Subcutaneous adipose tissue (tissue), 4 donors: ENCODE measurements around the gene TMEM175. TPM values are rescaled to one million over a fixed set of nuclear protein-coding genes. Genes with fewer than 3 reads are reported as not detected.

Experiments
- total RNA-seq, 4 donors: library from RNA; depleted of rRNA; stranded (reverse); fragments of >200 nt; gene quantifications; one replicate each; pipeline ENCODE4 v1.1.0, GENCODE V29; 2016
- TF ChIP-seq, protein P1 (sequence below): fragments of 450-650 bp; IDR thresholded peaks from one replicate; pipeline ENCODE4 v1.5.1; 2016; ENCODE audit warnings: low read depth, mild to moderate bottlenecking, control low read depth, antibody characterized with exemption, moderate library complexity

TMEM175 gene, protein sequence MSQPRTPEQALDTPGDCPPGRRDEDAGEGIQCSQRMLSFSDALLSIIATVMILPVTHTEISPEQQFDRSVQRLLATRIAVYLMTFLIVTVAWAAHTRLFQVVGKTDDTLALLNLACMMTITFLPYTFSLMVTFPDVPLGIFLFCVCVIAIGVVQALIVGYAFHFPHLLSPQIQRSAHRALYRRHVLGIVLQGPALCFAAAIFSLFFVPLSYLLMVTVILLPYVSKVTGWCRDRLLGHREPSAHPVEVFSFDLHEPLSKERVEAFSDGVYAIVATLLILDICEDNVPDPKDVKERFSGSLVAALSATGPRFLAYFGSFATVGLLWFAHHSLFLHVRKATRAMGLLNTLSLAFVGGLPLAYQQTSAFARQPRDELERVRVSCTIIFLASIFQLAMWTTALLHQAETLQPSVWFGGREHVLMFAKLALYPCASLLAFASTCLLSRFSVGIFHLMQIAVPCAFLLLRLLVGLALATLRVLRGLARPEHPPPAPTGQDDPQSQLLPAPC
- 10 to 100 TPM; 18.5 to 38.1 (median 21.4) TPM for total RNA-seq

GRCh38 chr4:931960-932712, at the start of gene TMEM175, which contains the start of gene GAK:
TMEM175 (plus strand) TSS chr4:932460; CDS start chr4:947740, 15,280 bp downstream.
GAK (minus strand) TSS chr4:932316; CDS start chr4:932187, 129 bp downstream.
- TF ChIP-seq, protein P1, sequence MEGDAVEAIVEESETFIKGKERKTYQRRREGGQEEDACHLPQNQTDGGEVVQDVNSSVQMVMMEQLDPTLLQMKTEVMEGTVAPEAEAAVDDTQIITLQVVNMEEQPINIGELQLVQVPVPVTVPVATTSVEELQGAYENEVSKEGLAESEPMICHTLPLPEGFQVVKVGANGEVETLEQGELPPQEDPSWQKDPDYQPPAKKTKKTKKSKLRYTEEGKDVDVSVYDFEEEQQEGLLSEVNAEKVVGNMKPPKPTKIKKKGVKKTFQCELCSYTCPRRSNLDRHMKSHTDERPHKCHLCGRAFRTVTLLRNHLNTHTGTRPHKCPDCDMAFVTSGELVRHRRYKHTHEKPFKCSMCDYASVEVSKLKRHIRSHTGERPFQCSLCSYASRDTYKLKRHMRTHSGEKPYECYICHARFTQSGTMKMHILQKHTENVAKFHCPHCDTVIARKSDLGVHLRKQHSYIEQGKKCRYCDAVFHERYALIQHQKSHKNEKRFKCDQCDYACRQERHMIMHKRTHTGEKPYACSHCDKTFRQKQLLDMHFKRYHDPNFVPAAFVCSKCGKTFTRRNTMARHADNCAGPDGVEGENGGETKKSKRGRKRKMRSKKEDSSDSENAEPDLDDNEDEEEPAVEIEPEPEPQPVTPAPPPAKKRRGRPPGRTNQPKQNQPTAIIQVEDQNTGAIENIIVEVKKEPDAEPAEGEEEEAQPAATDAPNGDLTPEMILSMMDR, result no peak

DNA sequence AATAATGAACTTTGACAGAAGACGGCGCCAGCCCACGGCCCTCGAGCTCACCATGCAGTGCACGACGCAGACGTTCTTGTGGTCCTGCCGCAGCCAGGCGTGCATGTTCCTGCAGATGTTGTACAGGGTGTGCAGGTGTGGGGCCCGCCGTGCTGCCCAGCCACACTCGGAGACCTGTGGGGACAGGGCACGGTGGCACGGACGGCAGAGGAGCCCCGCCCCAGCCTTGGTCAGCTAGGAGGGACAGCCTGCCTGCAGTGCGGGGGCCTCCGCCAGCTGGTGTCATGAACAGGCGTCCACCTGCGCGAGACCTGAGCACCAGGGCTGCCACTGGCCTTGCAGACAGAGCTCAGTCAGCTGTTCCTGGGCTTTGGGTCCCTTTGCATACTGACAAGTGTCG, 49.6 kb upstream of the TMEM175 start:
- TF ChIP-seq, protein P1, result no peak

- TF ChIP-seq, protein P1, result no peak
Observed at GRCh38 chr4:883377-884095, 48.7 kb upstream of the TMEM175 start.

- TF ChIP-seq, protein P1, result no peak
Observed at GRCh38 chr4:884259-884658, 48.0 kb upstream of the TMEM175 start.

DNA sequence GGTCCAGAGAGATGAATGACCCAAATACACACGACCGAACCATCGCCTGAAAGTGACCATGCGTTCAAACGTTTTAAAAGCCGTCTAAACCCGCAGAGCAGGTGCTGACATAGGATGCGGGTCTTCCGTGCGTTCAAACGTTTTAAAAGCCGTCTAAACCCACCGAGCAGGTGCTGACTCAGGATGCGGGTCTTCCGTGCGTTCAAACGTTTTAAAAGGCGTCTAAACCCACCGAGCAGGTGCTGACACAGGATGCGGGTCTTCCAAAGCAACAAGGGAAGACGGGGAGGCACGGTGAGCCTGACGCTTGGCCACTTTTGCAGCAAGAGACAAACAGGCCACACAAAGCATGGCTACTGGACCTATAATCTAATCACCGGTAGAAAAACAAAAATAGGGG, 47.4 kb upstream of the TMEM175 start:
- TF ChIP-seq, protein P1, result no peak

DNA sequence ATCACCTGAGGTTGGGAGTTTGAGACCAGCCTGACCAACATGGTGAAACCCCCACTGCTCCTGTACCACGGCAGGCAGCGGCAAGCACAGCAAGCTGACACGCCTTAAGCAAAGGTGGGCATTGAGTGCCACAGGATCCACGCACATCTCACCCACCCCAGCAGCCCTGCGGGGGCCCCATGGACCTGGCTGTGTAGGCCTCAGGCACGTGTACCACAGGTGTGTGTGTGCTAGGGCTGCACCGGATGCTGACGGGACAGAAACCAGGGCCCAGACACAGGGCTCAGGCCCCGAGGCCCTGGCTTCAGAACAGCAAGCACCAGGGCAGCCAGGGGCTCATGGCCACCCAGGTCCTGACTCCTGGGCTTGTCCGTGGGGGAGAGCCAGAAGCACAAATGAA, 46.9 kb upstream of the TMEM175 start:
- TF ChIP-seq, protein P1, result no peak
